Vagina (tissue), 2 donors: ENCODE measurements around the gene CHST11. TPM values are rescaled to one million over a fixed set of nuclear protein-coding genes. Genes with fewer than 3 reads are reported as not detected.

Experiments used
- DNase-seq, 2 donors: peaks; one replicate each; pipeline ENCODE4 v3.0.0-alpha.2; 2017; ENCODE audit errors: extremely low spot score in 2 of 2
- H3K27ac ChIP-seq: fragments of 200-600 bp; sonication (generic); one replicate; pipeline ENCODE4 v1.5.1; 2019
- H3K27me3 ChIP-seq: fragments of 200-600 bp; sonication (generic); one replicate; pipeline ENCODE4 v1.5.1; 2019
- H3K36me3 ChIP-seq, 2 donors: fragments of 200-600 bp; sonication (generic); one replicate each; pipeline ENCODE4 v1.5.1; 2017 to 2019
- H3K4me1 ChIP-seq: fragments of 200-600 bp; sonication (generic); one replicate; pipeline ENCODE4 v1.5.1; 2019
- H3K4me3 ChIP-seq, 2 donors: fragments of 200-600 bp; sonication (generic); 1 replicate in 1 of 2; 2 replicates in 1 of 2; pipeline ENCODE4 v1.5.1; 2016 to 2019
- H3K9me3 ChIP-seq: fragments of 200-600 bp; sonication (generic); one replicate; pipeline ENCODE4 v1.5.1; 2019
- CTCF ChIP-seq, 3 experiments: fragments of 450-650 bp in 2 of 3; fragments of 200-600 bp in 1 of 3; sonication (generic) in 1 of 3; IDR thresholded peaks; one replicate each; pipeline ENCODE4 v1.5.1; 2017 to 2019; ENCODE audit warnings: antibody characterized with exemption in 3 of 3, mild to moderate bottlenecking in 2 of 3, moderate library complexity in 2 of 3
- POLR2A ChIP-seq, 2 donors: fragments of 450-650 bp; IDR thresholded peaks; one replicate each; pipeline ENCODE4 v1.6.1; 2017; ENCODE audit warnings: antibody characterized with exemption in 2 of 2, mild to moderate bottlenecking in 2 of 2, moderate library complexity in 2 of 2
- POLR2AphosphoS5 ChIP-seq, 2 donors: sonication (generic); formaldehyde crosslinking; IDR thresholded peaks; one replicate each; pipeline ENCODE4 v1.9.0; 2017; ENCODE audit warnings: antibody characterized with exemption in 2 of 2, mild to moderate bottlenecking in 2 of 2, low read depth in 1 of 2; ENCODE audit not compliant: insufficient read depth in 1 of 2
- intact Hi-C: fragments of 100-400 bp; cut with DNase I; formaldehyde crosslinking; loops from one replicate; pipeline ENCODE4 v1.15.1; 2023
- total RNA-seq: library from RNA; depleted of rRNA; stranded (reverse); fragments of >200 nt; gene quantifications from one replicate; pipeline ENCODE4 v1.2.3, GENCODE V29; 2016

The CHST11 gene
- total RNA-seq, 1 donor from 2014 or later, result 40.0 TPM

DNA sequence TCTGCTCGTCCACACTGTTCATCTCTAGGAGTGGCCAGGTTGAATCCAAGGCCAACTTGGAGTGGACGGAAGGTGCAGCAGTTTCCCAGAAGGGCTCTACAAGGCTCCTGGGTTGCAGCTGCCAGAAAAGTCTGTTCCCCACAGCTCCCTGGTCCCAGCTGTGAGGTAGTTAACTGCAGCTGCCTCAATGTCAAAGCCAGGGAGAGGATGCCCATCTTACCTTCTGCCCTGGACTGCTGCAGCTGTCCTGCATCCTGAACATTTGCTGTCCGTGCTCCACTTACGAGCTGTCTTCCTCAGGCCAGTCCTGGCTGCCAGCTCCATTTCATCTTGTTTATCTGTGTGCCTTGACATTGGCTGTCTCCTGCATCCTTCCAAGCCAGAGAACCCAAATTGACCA, 274.0 kb downstream of the CHST11 start:
- no peaks in the 10 kb centered on the region for H3K9me3 ChIP-seq
- H3K27me3 ChIP-seq, result no peaks in the 10 kb centered on the region
- no peak overlapping the region for H3K27ac ChIP-seq
- no peak overlapping the region for H3K4me3 ChIP-seq
- TF ChIP-seq CTCF (IDR thresholded peaks at IDR 0.05), result no peak
- TF ChIP-seq POLR2A (IDR thresholded peaks at IDR 0.05), result no peak
- TF ChIP-seq POLR2AphosphoS5 (IDR thresholded peaks at IDR 0.05; ENCODE audit: insufficient read depth in 1 of 2, low read depth in 1 of 2), result no peak
- no peaks in the 10 kb centered on the region for H3K36me3 ChIP-seq
- no peak for DNase-seq
- H3K4me1 ChIP-seq, result peaks cover 11% of the 10 kb centered on the region
- intact Hi-C loops, result no loop called here

DNA sequence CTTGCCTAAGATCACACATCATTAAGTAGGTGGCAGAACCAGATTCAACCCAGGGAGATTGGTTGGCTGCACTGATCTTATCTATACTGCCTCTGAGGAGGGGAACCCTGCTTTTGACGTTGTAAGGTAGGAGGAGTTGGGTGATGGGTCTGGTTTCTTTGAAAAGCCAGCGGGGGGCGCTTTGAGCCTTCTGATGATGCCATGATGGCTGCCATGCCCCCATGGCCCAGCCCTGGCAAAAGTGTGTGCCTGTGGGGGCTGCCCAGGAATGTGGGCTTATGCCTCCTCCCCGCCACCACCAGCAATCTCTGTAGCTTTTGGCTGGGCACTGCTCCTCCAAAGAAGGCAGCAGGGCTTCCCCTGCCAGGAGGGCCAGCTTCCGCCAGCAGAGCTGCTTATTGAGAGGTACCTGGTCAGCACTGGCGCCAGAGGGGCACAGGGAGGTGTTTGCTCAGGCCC, 277.0 kb downstream of the CHST11 start:
- H3K4me3 ChIP-seq, result no peak overlapping the region
- no peak for DNase-seq
- no peaks in the 10 kb centered on the region for H3K36me3 ChIP-seq
- no peak overlapping the region for H3K27ac ChIP-seq
- peaks cover 29% of the 10 kb centered on the region for H3K4me1 ChIP-seq
- TF ChIP-seq CTCF (IDR thresholded peaks at IDR 0.05), result no peak
- no peak for TF ChIP-seq POLR2A (IDR thresholded peaks at IDR 0.05)
- TF ChIP-seq POLR2AphosphoS5 (IDR thresholded peaks at IDR 0.05; ENCODE audit: insufficient read depth in 1 of 2, low read depth in 1 of 2), result no peak
- no peaks in the 10 kb centered on the region for H3K9me3 ChIP-seq
- no peaks in the 10 kb centered on the region for H3K27me3 ChIP-seq
- intact Hi-C loops, result no loop called here

DNA sequence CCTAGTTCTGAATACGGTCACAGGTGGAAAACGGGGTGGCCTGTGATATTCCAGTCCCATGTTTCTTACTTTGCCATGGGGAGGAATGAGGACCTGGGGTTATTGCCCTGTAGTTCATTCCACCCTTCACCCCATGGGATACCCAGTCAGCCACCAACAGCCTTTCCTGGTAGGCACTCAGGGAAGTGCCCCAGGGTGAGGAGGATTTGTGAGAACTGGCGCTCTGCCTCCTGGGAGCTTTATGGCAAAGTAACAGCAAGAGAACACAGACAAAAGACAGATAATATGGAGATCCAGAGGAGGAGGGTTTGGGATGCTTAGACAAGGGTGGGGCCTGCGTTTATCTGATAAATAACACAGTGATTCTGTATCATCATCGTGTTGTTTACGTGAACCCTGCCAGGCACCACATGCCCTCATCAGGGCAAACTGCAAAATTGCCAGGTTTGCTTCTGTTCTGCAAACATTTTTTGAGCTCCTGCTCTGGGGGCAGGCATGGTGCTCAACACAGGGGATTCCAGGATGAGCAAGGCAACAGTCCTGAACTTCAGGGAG, 277.9 kb downstream of the CHST11 start:
- no peak overlapping the region for H3K4me3 ChIP-seq
- TF ChIP-seq POLR2AphosphoS5 (IDR thresholded peaks at IDR 0.05; ENCODE audit: insufficient read depth in 1 of 2, low read depth in 1 of 2), result no peak
- no peak for TF ChIP-seq CTCF (IDR thresholded peaks at IDR 0.05)
- no peak for TF ChIP-seq POLR2A (IDR thresholded peaks at IDR 0.05)
- H3K9me3 ChIP-seq, result no peaks in the 10 kb centered on the region
- intact Hi-C loops, result no loop called here
- no peaks in the 10 kb centered on the region for H3K36me3 ChIP-seq
- H3K27ac ChIP-seq, result no peak overlapping the region
- H3K4me1 ChIP-seq, result peaks cover 38% of the 10 kb centered on the region
- no peak for DNase-seq
- no peaks in the 10 kb centered on the region for H3K27me3 ChIP-seq

GRCh38 chr12:104735801-104736200, 279.1 kb downstream of the CHST11 start:
- intact Hi-C loops, result no loop called here

More at GRCh38 chr12:104735801-104736200, 279.1 kb downstream of the CHST11 start:
- Histone ChIP-seq H3K36me3 (no peaks in the 10 kb centered on the region), H3K4me3 (no peak overlapping the region), H3K27me3 (no peaks in the 10 kb centered on the region), H3K9me3 (no peaks in the 10 kb centered on the region), H3K4me1 (peaks cover 38% of the 10 kb centered on the region), H3K27ac (peak overlapping the region; percentile 17)
- no peak for DNase-seq
- no peak for TF ChIP-seq POLR2AphosphoS5 (IDR thresholded peaks at IDR 0.05; ENCODE audit: insufficient read depth in 1 of 2, low read depth in 1 of 2)
- no peak for TF ChIP-seq POLR2A (IDR thresholded peaks at IDR 0.05)
- no peak for TF ChIP-seq CTCF (IDR thresholded peaks at IDR 0.05)
